ENCODE results near the gene RABGAP1L. TPM values are rescaled to one million over a fixed set of nuclear protein-coding genes. Genes with fewer than 3 reads are reported as not detected.
"Not testable (repeated sequence)": the region's sequence is repeated elsewhere in the genome, so short reads cannot be mapped to it uniquely, and the experiment has no call there.

RABGAP1L gene
- total RNA-seq, 2 experiments from 2014 or later: 98.1 to 158 TPM

GRCh38 chr1:174642393-174642792, 483.1 kb downstream of the RABGAP1L start:
- BruUV-seq (replicated peaks): no TSS peak
- H4K20me1 ChIP-seq (ENCODE audit: insufficient read depth, low read length): no peaks in the 10 kb centered on the region
- no peaks in the 10 kb centered on the region for H3K9me2 ChIP-seq (ENCODE audit: insufficient read depth, low read length)
- H3K36me3 ChIP-seq (ENCODE audit: insufficient read depth, low read length): 0 out of 2 replicates have a peak, but pooled peaks cover 7% of the 10 kb centered on the region
- intact Hi-C loops (cut with micrococcal nuclease; ENCODE audit: unreplicated experiment): no loop called here
- no peaks in the 10 kb centered on the region for H3K79me2 ChIP-seq (ENCODE audit: insufficient read depth, low read depth, low read length)
- TF ChIP-seq, protein P1, sequence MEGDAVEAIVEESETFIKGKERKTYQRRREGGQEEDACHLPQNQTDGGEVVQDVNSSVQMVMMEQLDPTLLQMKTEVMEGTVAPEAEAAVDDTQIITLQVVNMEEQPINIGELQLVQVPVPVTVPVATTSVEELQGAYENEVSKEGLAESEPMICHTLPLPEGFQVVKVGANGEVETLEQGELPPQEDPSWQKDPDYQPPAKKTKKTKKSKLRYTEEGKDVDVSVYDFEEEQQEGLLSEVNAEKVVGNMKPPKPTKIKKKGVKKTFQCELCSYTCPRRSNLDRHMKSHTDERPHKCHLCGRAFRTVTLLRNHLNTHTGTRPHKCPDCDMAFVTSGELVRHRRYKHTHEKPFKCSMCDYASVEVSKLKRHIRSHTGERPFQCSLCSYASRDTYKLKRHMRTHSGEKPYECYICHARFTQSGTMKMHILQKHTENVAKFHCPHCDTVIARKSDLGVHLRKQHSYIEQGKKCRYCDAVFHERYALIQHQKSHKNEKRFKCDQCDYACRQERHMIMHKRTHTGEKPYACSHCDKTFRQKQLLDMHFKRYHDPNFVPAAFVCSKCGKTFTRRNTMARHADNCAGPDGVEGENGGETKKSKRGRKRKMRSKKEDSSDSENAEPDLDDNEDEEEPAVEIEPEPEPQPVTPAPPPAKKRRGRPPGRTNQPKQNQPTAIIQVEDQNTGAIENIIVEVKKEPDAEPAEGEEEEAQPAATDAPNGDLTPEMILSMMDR (conservative IDR thresholded peaks at IDR 0.05; ENCODE audit: low read length): no peak
- TF ChIP-seq EZH2phosphoT487 (IDR thresholded peaks at IDR 0.05; ENCODE audit: borderline replicate concordance, low read depth, low read length): no peak
- H3K27ac ChIP-seq (ENCODE audit: low read depth, low read length, poor library complexity, severe bottlenecking): no peak overlapping the region
- H3K4me2 ChIP-seq (ENCODE audit: low read length): no peak overlapping the region
- POLR2A ChIA-PET: interaction anchor here (0.6 kb wide), 1 partner anchor 1301 kb away, joined by 8 read pairs; no protein-coding TSS in a partner anchor
- H2AFZ ChIP-seq (ENCODE audit: low read length): no peak overlapping the region
- H3K4me3 ChIP-seq (ENCODE audit: low read depth, low read length, poor library complexity, severe bottlenecking): no peak overlapping the region
- CTCF ChIA-PET (ENCODE audit: unreplicated experiment): no interaction called here
- no peak for DNase-seq (ENCODE audit: low spot score)
- no peaks in the 10 kb centered on the region for H3K4me1 ChIP-seq (ENCODE audit: insufficient read depth, low read length, poor library complexity, severe bottlenecking)
- H3K9me3 ChIP-seq (ENCODE audit: low read length): no peaks in the 10 kb centered on the region

- Histone ChIP-seq H3K9me3 (ENCODE audit: low read length) (no peaks in the 10 kb centered on the region), H2AFZ (ENCODE audit: low read length) (no peak overlapping the region), H4K20me1 (ENCODE audit: insufficient read depth, low read length) (no peaks in the 10 kb centered on the region), H3K9me2 (ENCODE audit: insufficient read depth, low read length) (no peaks in the 10 kb centered on the region), H3K36me3 (ENCODE audit: insufficient read depth, low read length) (0 out of 2 replicates have a peak, but pooled peaks cover under 1% of the 10 kb centered on the region), H3K79me2 (ENCODE audit: insufficient read depth, low read depth, low read length) (no peaks in the 10 kb centered on the region), H3K4me3 (ENCODE audit: low read depth, low read length, poor library complexity, severe bottlenecking) (no peak overlapping the region), H3K4me1 (ENCODE audit: insufficient read depth, low read length, poor library complexity, severe bottlenecking) (no peaks in the 10 kb centered on the region), H3K4me2 (ENCODE audit: low read length) (no peak overlapping the region), H3K27ac (ENCODE audit: low read depth, low read length, poor library complexity, severe bottlenecking) (no peak overlapping the region)
- intact Hi-C loops (cut with micrococcal nuclease; ENCODE audit: unreplicated experiment): no loop called here
- POLR2A ChIA-PET: interaction anchor here (0.6 kb wide), 1 partner anchor 1302 kb away, joined by 8 read pairs; no protein-coding TSS in a partner anchor
- no peak for DNase-seq (ENCODE audit: low spot score)
- TF ChIP-seq, protein P1 (conservative IDR thresholded peaks at IDR 0.05; ENCODE audit: low read length): no peak
- no peak for TF ChIP-seq EZH2phosphoT487 (IDR thresholded peaks at IDR 0.05; ENCODE audit: borderline replicate concordance, low read depth, low read length)
- BruUV-seq (replicated peaks): no TSS peak
- CTCF ChIA-PET (ENCODE audit: unreplicated experiment): no interaction called here
These were observed 483.9 kb downstream of the RABGAP1L start for GRCh38 chr1:174643206-174643605.

DNA sequence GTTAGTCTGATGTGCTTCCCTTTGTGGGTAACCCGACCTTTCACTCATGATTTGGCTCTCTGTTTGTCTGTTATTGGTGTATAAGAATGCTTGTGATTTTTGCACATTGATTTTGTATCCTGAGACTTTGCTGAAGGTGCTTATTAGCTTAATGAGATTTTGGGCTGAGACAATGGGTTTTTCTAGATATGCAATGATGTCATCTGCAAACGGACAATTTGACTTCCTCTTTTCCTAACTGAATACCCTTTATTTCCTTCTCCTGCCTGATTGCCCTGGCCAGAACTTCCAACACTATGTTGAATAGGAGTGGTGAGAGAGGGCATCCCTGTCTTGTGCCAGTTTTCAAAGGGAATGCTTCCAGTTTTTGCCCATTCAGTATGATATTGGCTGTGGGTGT, 490.3 kb downstream of the RABGAP1L start:
- H3K36me3 ChIP-seq (ENCODE audit: insufficient read depth, low read length); H2AFZ ChIP-seq (ENCODE audit: low read length); CTCF ChIA-PET (ENCODE audit: unreplicated experiment); POLR2A ChIA-PET; H3K9me2 ChIP-seq (ENCODE audit: insufficient read depth, low read length); H3K4me2 ChIP-seq (ENCODE audit: low read length); DNase-seq (ENCODE audit: low spot score); H3K27ac ChIP-seq (ENCODE audit: low read depth, low read length, poor library complexity, severe bottlenecking); H4K20me1 ChIP-seq (ENCODE audit: insufficient read depth, low read length); H3K79me2 ChIP-seq (ENCODE audit: insufficient read depth, low read depth, low read length); H3K9me3 ChIP-seq (ENCODE audit: low read length); BruUV-seq (replicated peaks); intact Hi-C loops (cut with micrococcal nuclease; ENCODE audit: unreplicated experiment); H3K4me1 ChIP-seq (ENCODE audit: insufficient read depth, low read length, poor library complexity, severe bottlenecking); H3K4me3 ChIP-seq (ENCODE audit: low read depth, low read length, poor library complexity, severe bottlenecking): not testable (repeated sequence)

All from OCI-LY7 (cell line).